ACC112 (cell line): Measurements from ENCODE around the gene C16orf54.
"Not testable (repeated sequence)": the region's sequence is repeated elsewhere in the genome, so short reads cannot be mapped to it uniquely, and the experiment has no call there.

Experiments
- H2AFZ ChIP-seq: fragments of 200-600 bp; sonication (generic); one replicate; pipeline ENCODE4 v1.6.0; 2017; ENCODE audit warnings: antibody characterized with exemption, low read length; ENCODE audit not compliant: unreplicated experiment
- H3K27ac ChIP-seq: fragments of 200-600 bp; sonication (generic); 2 replicates; pipeline ENCODE4 v1.5.1; 2014; ENCODE audit warnings: low read depth, mild to moderate bottlenecking, antibody characterized with exemption, low read length, moderate library complexity
- H3K27me3 ChIP-seq: fragments of 200-600 bp; sonication (generic); 2 replicates; pipeline ENCODE4 v1.6.1; 2014; ENCODE audit warnings: mild to moderate bottlenecking, antibody characterized with exemption, low read length, moderate library complexity, mixed read lengths; ENCODE audit not compliant: insufficient read depth
- H3K36me3 ChIP-seq: fragments of 200-600 bp; sonication (generic); 2 replicates; pipeline ENCODE4 v1.6.1; 2016; ENCODE audit warnings: mild to moderate bottlenecking, antibody characterized with exemption, low read length, moderate library complexity, mixed read lengths; ENCODE audit not compliant: insufficient read depth
- H3K4me1 ChIP-seq: fragments of 200-600 bp; sonication (generic); one replicate; pipeline ENCODE4 v1.6.1; 2016; ENCODE audit warnings: low read length, mixed read lengths; ENCODE audit not compliant: insufficient read depth, unreplicated experiment, control insufficient read depth
- H3K4me3 ChIP-seq: fragments of 200-600 bp; sonication (generic); 2 replicates; pipeline ENCODE4 v1.5.1; 2014; ENCODE audit warnings: mild to moderate bottlenecking, low read depth, low read length
- H3K79me2 ChIP-seq: fragments of 200-600 bp; sonication (generic); one replicate; pipeline ENCODE4 v1.6.0; 2016; ENCODE audit warnings: low read length; ENCODE audit not compliant: control insufficient read depth, unreplicated experiment, insufficient read depth

Gene C16orf54

GRCh38 chr16:29766571-29766970 lies 20.8 kb upstream of the C16orf54 start:
- no peaks in the 10 kb centered on the region for H3K4me1 ChIP-seq
- H3K27me3 ChIP-seq, result no peaks in the 10 kb centered on the region
- no peaks in the 10 kb centered on the region for H3K79me2 ChIP-seq
- H3K27ac ChIP-seq, result no peak overlapping the region
- H2AFZ ChIP-seq, result no peak overlapping the region
- H3K36me3 ChIP-seq, result no peaks in the 10 kb centered on the region
- no peak overlapping the region for H3K4me3 ChIP-seq

DNA sequence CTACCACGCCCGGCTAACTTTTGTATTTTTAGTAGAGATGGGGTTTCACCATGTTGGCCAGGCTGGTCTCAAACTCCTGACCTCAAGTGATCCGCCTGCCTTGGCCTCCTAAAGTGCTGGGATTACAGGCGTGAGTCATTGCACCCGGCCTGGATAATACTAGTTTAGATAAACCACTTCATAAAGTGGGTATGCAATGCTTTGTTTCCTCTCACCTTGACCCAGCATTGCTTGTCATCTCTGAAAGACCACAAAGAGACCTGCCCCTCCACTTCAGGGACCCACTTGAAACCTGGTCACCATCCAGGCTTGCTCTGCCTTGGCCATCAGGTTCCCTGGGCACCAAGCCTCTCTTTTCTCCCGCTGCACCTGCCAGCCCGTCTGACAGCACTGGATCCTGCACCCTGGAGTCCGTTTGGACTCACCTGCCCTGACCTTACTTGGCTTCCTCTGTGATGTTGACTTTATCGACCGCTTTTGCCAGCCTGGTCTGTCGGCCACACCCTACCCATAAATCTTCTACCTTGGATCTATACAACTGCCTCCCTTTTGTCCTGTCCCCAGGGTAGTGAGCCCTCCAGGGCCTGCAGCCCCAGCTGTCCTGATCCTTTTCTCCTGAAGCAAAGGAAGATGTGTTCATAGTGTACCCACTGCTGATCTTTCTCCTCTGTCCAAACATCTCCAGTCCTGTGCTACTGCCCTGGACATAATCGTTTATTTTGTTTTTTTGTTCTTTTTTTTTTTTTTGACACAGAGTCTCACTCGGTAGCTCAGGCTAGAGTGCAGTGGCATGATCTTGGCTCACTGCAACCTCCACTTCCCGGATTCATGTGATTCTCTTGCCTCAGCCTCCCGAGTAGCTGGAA lies 19.6 kb upstream of the C16orf54 start:
- Histone ChIP-seq H3K36me3 (no peaks in the 10 kb centered on the region), H3K4me1 (no peaks in the 10 kb centered on the region), H2AFZ (no peak overlapping the region), H3K27ac (no peak overlapping the region), H3K27me3 (no peaks in the 10 kb centered on the region), H3K4me3 (no peak overlapping the region), H3K79me2 (no peaks in the 10 kb centered on the region)

DNA sequence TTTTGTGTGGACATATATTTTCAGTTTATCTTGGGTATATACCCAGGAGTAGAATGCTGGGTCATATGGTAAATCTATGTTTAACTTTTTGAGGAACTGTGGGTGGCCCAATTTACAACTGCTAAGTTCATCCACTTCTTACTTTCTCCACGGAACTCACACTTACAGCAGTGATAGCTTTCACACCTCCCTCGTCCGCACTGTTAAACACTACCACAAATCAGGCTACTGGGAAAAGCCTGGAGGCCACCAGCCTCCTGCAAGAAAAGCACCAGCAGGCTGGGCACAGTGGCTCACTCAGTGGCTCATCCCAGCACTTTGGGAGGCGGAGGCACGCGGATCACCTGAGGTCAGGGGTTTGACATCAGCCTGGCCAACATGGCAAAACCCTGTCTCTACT lies 17.5 kb upstream of the C16orf54 start:
- Histone ChIP-seq H3K4me1 (no peaks in the 10 kb centered on the region), H3K4me3 (no peak overlapping the region), H3K27me3 (no peaks in the 10 kb centered on the region), H2AFZ (no peak overlapping the region), H3K27ac (no peak overlapping the region), H3K79me2 (no peaks in the 10 kb centered on the region), H3K36me3 (no peaks in the 10 kb centered on the region)

DNA sequence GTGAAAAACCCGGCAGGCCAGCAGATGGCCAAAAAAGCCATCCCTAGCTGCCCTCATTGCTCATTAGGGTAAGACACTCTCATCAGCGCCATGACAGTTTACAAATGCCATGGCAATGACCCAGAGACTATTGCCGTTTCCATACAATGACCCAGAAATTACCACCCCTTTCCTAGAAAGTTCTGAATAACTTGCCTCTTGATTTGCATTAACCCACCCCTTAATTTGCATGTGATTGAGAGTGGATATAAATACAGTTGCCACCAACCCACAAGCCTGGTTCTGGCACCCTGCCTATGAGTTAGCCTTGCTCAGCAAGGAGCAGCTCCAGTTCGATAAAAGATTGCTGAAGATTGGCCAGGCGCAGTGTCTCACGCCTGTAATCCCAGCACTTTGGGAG lies 16.1 kb upstream of the C16orf54 start:
- no peak overlapping the region for H2AFZ ChIP-seq
- H3K79me2 ChIP-seq, result no peaks in the 10 kb centered on the region
- H3K4me1 ChIP-seq, result no peaks in the 10 kb centered on the region
- no peaks in the 10 kb centered on the region for H3K27me3 ChIP-seq
- no peaks in the 10 kb centered on the region for H3K36me3 ChIP-seq
- no peak overlapping the region for H3K4me3 ChIP-seq
- no peak overlapping the region for H3K27ac ChIP-seq

DNA sequence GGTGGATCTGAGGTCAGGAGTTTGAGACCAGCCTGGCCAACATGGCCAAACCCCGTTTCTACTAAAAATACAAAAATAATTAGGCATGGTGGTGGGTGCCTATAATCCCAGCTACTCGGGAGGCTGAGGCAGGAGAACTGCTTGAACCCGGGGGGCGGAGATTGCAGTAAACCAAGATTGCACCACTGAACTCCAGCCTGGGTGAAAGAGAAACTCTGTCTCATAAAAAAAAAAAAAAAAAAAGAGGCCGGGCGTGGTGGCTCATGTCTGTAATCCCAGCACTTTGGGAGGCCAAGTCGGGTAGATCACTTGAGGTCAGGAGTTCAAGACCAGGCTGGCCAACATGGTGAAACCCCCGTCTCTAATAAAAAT lies 15.5 kb upstream of the C16orf54 start:
- not testable (repeated sequence) for H3K27ac ChIP-seq, H3K36me3 ChIP-seq, H3K79me2 ChIP-seq, H3K27me3 ChIP-seq, H3K4me3 ChIP-seq, H2AFZ ChIP-seq, H3K4me1 ChIP-seq

GRCh38 chr16:29760567-29761279 lies 14.9 kb upstream of the C16orf54 start:
- H3K79me2 ChIP-seq, result no peaks in the 10 kb centered on the region

GRCh38 chr16:29757950-29758466 lies 12.2 kb upstream of the C16orf54 start:
- Histone ChIP-seq H3K27ac (no peak overlapping the region), H2AFZ (no peak overlapping the region), H3K36me3 (no peaks in the 10 kb centered on the region), H3K4me1 (no peaks in the 10 kb centered on the region), H3K79me2 (no peaks in the 10 kb centered on the region), H3K27me3 (no peaks in the 10 kb centered on the region), H3K4me3 (no peak overlapping the region)

More at GRCh38 chr16:29760567-29761279, 14.9 kb upstream of the C16orf54 start:
- no peak overlapping the region for H3K27ac ChIP-seq
- no peak overlapping the region for H3K4me3 ChIP-seq
- H3K36me3 ChIP-seq, result no peaks in the 10 kb centered on the region
- H3K4me1 ChIP-seq, result no peaks in the 10 kb centered on the region
- no peaks in the 10 kb centered on the region for H3K27me3 ChIP-seq
- H2AFZ ChIP-seq, result no peak overlapping the region

GRCh38 chr16:29757086-29757485 lies 11.3 kb upstream of the C16orf54 start:
- H3K36me3 ChIP-seq, H3K79me2 ChIP-seq, H3K4me3 ChIP-seq, H3K27ac ChIP-seq, H3K4me1 ChIP-seq, H2AFZ ChIP-seq, H3K27me3 ChIP-seq: not testable (repeated sequence)

GRCh38 chr16:29756654-29757053 lies 10.9 kb upstream of the C16orf54 start:
- Histone ChIP-seq H3K4me3 (no peak overlapping the region), H2AFZ (no peak overlapping the region), H3K36me3 (no peaks in the 10 kb centered on the region), H3K27ac (no peak overlapping the region), H3K79me2 (no peaks in the 10 kb centered on the region), H3K27me3 (no peaks in the 10 kb centered on the region), H3K4me1 (no peaks in the 10 kb centered on the region)

- Histone ChIP-seq H3K4me1 (no peaks in the 10 kb centered on the region), H3K36me3 (no peaks in the 10 kb centered on the region), H2AFZ (no peak overlapping the region)
Measured at GRCh38 chr16:29753516-29753915, 7.7 kb upstream of the C16orf54 start.

GRCh38 chr16:29748760-29749149 lies 3.0 kb upstream of the C16orf54 start:
- H3K4me1 ChIP-seq, H3K27ac ChIP-seq, H3K4me3 ChIP-seq, H3K36me3 ChIP-seq, H3K27me3 ChIP-seq, H2AFZ ChIP-seq, H3K79me2 ChIP-seq: not testable (repeated sequence)

More at GRCh38 chr16:29753516-29753915, 7.7 kb upstream of the C16orf54 start:
- Histone ChIP-seq H3K27ac (no peak overlapping the region), H3K79me2 (no peaks in the 10 kb centered on the region), H3K27me3 (no peaks in the 10 kb centered on the region), H3K4me3 (no peak overlapping the region)
